CD14-positive monocyte (primary cell): ENCODE results near the gene CSNK1A1L. TPM values are rescaled to one million over a fixed set of nuclear protein-coding genes. Genes with fewer than 3 reads are reported as not detected.
A peak's percentile ranks its signal among the peaks of the same experiment; 100 is the strongest.

Source experiments
- DNase-seq, 3 donors: peaks; one replicate each; pipeline ENCODE4 v3.0.0-alpha.2; 2011 to 2022
- H2AFZ ChIP-seq: 2 replicates; pipeline ENCODE4 v1.6.0; 2012; ENCODE audit warnings: mild to moderate bottlenecking, low read depth, low read length, inconsistent platforms; ENCODE audit not compliant: insufficient read depth, poor library complexity, severe bottlenecking
- H3K27ac ChIP-seq, 2 donors: 1 replicate in 1 of 2; 2 replicates in 1 of 2; pipeline ENCODE4 v1.5.1; 2012 to 2013; ENCODE audit warnings: low read length in 2 of 2, control low read depth in 1 of 2, inconsistent platforms in 1 of 2, low read depth in 1 of 2, mild to moderate bottlenecking in 1 of 2
- H3K27me3 ChIP-seq, 2 donors: one replicate each; pipeline versions ENCODE4 v1.6.0 to v1.6.1; 2011 to 2013; ENCODE audit warnings: low read length in 2 of 2; ENCODE audit not compliant: control insufficient read depth in 2 of 2, insufficient read depth in 2 of 2
- H3K36me3 ChIP-seq, 2 donors: replicated peaks in 1 of 2; 1 replicate in 1 of 2; 2 replicates in 1 of 2; pipeline versions ENCODE4 v1.5.1 to v1.6.1; 2012 to 2013; ENCODE audit warnings: low read length in 2 of 2, control low read depth in 1 of 2, inconsistent platforms in 1 of 2, mild to moderate bottlenecking in 1 of 2; ENCODE audit not compliant: insufficient read depth in 2 of 2, control insufficient read depth in 1 of 2
- H3K4me1 ChIP-seq, 2 donors: 1 replicate in 1 of 2; 2 replicates in 1 of 2; pipeline versions ENCODE4 v1.5.1 to v1.6.1; 2012 to 2013; ENCODE audit warnings: low read length in 2 of 2, control low read depth in 1 of 2, inconsistent platforms in 1 of 2, mild to moderate bottlenecking in 1 of 2, moderate library complexity in 1 of 2; ENCODE audit not compliant: insufficient read depth in 2 of 2, control insufficient read depth in 1 of 2
- H3K4me2 ChIP-seq: replicated peaks from 2 replicates; pipeline ENCODE3; 2012; ENCODE audit warnings: low read length, moderate library complexity, mild to moderate bottlenecking; ENCODE audit not compliant: poor library complexity, severe bottlenecking; ENCODE audit errors: extremely low read depth
- H3K4me3 ChIP-seq, 3 experiments: fragments of 200-600 bp in 1 of 3; sonication (generic) in 1 of 3; replicated peaks in 1 of 3; 1 replicate in 2 of 3; 2 replicates in 1 of 3; pipeline ENCODE4 v1.5.1; 2011 to 2013; ENCODE audit warnings: low read length in 3 of 3, mild to moderate bottlenecking in 3 of 3, control low read depth in 2 of 3, low read depth in 2 of 3, inconsistent platforms in 1 of 3, moderate library complexity in 1 of 3
- H3K79me2 ChIP-seq: 2 replicates; pipeline ENCODE4 v1.6.0; 2012; ENCODE audit warnings: mild to moderate bottlenecking, control low read depth, inconsistent platforms, low read length, moderate library complexity; ENCODE audit not compliant: insufficient read depth
- H3K9ac ChIP-seq: 2 replicates; pipeline ENCODE4 v1.6.0; 2017; ENCODE audit warnings: low read length, mild to moderate bottlenecking; ENCODE audit not compliant: insufficient read depth, poor library complexity, severe bottlenecking
- H3K9me3 ChIP-seq, 2 donors: replicated peaks in 1 of 2; 1 replicate in 1 of 2; 2 replicates in 1 of 2; pipeline versions ENCODE4 v1.5.1 to v1.6.1; 2012 to 2013; ENCODE audit warnings: low read length in 2 of 2, control low read depth in 1 of 2; ENCODE audit not compliant: control insufficient read depth in 1 of 2, insufficient read depth in 1 of 2
- H4K20me1 ChIP-seq: 2 replicates; pipeline ENCODE4 v1.6.0; 2012; ENCODE audit warnings: mild to moderate bottlenecking, low read length, control low read depth, moderate library complexity; ENCODE audit not compliant: insufficient read depth
- H3K27ac Mint-ChIP-seq, 7 donors: one replicate each; pipeline ENCODE4 v1.8.0; 2020; ENCODE audit warnings: mild to moderate bottlenecking in 7 of 7, mixed read lengths in 7 of 7, moderate library complexity in 6 of 7, inconsistent platforms in 2 of 7
- H3K27me3 Mint-ChIP-seq, 3 donors: one replicate each; pipeline ENCODE4 v1.8.0; 2021 to 2022; ENCODE audit warnings: low read depth in 3 of 3, mild to moderate bottlenecking in 3 of 3, mixed read lengths in 3 of 3, moderate library complexity in 3 of 3, inconsistent platforms in 1 of 3
- H3K36me3 Mint-ChIP-seq, 2 donors: one replicate each; pipeline ENCODE4 v1.8.0; 2020; ENCODE audit warnings: mixed read lengths in 2 of 2, inconsistent platforms in 1 of 2, mild to moderate bottlenecking in 1 of 2
- H3K4me1 Mint-ChIP-seq: one replicate; pipeline ENCODE4 v1.8.0; 2020; ENCODE audit warnings: mild to moderate bottlenecking, mixed read lengths
- H3K4me3 Mint-ChIP-seq, 2 donors: one replicate each; pipeline ENCODE4 v1.8.0; 2020; ENCODE audit warnings: mild to moderate bottlenecking in 2 of 2, mixed read lengths in 2 of 2, moderate library complexity in 1 of 2
- H3K9me3 Mint-ChIP-seq, 7 donors: one replicate each; pipeline ENCODE4 v1.8.0; 2020 to 2022; ENCODE audit warnings: mixed read lengths in 7 of 7, mild to moderate bottlenecking in 6 of 7, moderate library complexity in 6 of 7, inconsistent platforms in 2 of 7
- CTCF ChIP-seq: fragments of 200-600 bp; IDR thresholded peaks from one replicate; pipeline ENCODE4 v1.8.0; 2022; ENCODE audit warnings: antibody characterized with exemption, mild to moderate bottlenecking
- WGBS: methylation state at CpG from one replicate; pipeline ENCODE4 v1.1.5; 2013; ENCODE audit warnings: missing lambda C conversion rate; ENCODE audit not compliant: insufficient coverage; 5-methylcytosine and 5-hydroxymethylcytosine counted together
- intact Hi-C, 2 donors: fragments of 100-400 bp; cut with micrococcal nuclease; formaldehyde crosslinking; loops; one replicate each; pipeline versions ENCODE4 v1.15.0 to v1.15.1; 2023
- polyA plus RNA-seq, 3 donors: library from polyadenylated mRNA; depleted of rRNA in 1 of 3; unstranded in 2 of 3; stranded (reverse) in 1 of 3; fragments of 300-500 nt in 2 of 3; fragments of >200 nt in 1 of 3; fragmentation: Illumina TruSeq in 2 of 3; gene quantifications; 1 replicate in 2 of 3; 2 replicates in 1 of 3; pipeline ENCODE4 v1.2.3, GENCODE V29; 2012 to 2021

Gene CSNK1A1L
- polyA plus RNA-seq, 3 donors = 0.07 TPM; not detected in 2

DNA sequence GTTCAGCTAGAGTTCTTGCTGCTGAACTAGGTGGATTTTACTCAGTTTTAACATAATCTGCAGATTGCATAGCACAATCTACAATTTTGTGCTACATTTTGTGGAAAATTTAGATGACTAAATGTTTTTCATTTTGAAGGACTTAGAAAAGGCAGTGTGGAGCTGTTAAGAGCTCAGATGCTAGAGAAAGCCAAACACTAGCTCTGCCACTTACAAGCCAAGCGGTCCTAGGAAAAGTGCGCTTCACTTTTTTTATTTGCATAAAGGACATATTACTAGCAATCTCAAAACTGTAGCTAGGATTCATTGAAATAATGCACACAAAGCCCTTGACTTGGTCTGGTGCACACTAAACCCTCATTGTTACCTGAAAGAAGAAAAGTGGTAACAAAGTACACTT is 8.1 kb upstream of the CSNK1A1L start:
- intact Hi-C loops = no loop called here
- peaks cover 0 to 7% (median 4%) of the 10 kb centered on the region in 3 donors for H3K27me3 Mint-ChIP-seq
- no peak overlapping the region for H2AFZ ChIP-seq

GRCh38 chr13:37109051-37109678 is 3.7 kb upstream of the CSNK1A1L start:
- Mint-ChIP-seq H3K9me3 (no peaks in the 10 kb centered on the region), H3K27ac (no peak overlapping the region), H3K4me1 (no peaks in the 10 kb centered on the region), H3K36me3 (peaks cover 0 to 2% of the 10 kb centered on the region in 2 donors), H3K27me3 (peaks cover 3 to 5% (median 3%) of the 10 kb centered on the region in 3 donors), H3K4me3 (no peak overlapping the region)
- DNase-seq = no peak
- no peak overlapping the region for H3K27ac ChIP-seq
- no peaks in the 10 kb centered on the region for H3K79me2 ChIP-seq
- no peaks in the 10 kb centered on the region for H3K27me3 ChIP-seq
- WGBS = no CpG with 5 or more reads among the region's 1 CpG
- H3K4me2 ChIP-seq = no peak overlapping the region
- H3K9me3 ChIP-seq = peaks cover 0 to 3% of the 10 kb centered on the region in 2 donors
- no peaks in the 10 kb centered on the region for H4K20me1 ChIP-seq
- H3K9ac ChIP-seq = no peak overlapping the region
- H3K4me3 ChIP-seq = no peak overlapping the region
- no peak overlapping the region for H2AFZ ChIP-seq
- intact Hi-C loops = no loop called here
- no peaks in the 10 kb centered on the region for H3K36me3 ChIP-seq
- no peaks in the 10 kb centered on the region for H3K4me1 ChIP-seq
- TF ChIP-seq CTCF = peak; percentile 28

More for the DNA sequence above, 8.1 kb upstream of the CSNK1A1L start:
- Histone ChIP-seq H4K20me1 (no peaks in the 10 kb centered on the region), H3K9me3 (no peaks in the 10 kb centered on the region), H3K27ac (no peak overlapping the region), H3K79me2 (no peaks in the 10 kb centered on the region), H3K36me3 (no peaks in the 10 kb centered on the region), H3K9ac (no peak overlapping the region), H3K4me2 (no peak overlapping the region), H3K27me3 (no peaks in the 10 kb centered on the region), H3K4me1 (no peaks in the 10 kb centered on the region), H3K4me3 (no peak overlapping the region)
- DNase-seq = no peak
- TF ChIP-seq CTCF = no peak
- H3K4me1 Mint-ChIP-seq = peaks cover 3% of the 10 kb centered on the region
- WGBS = no CpG with 5 or more reads among the region's 2 CpGs
- no peak overlapping the region for H3K27ac Mint-ChIP-seq
- H3K36me3 Mint-ChIP-seq = no peaks in the 10 kb centered on the region
- H3K4me3 Mint-ChIP-seq = no peak overlapping the region
- peaks cover 0 to 1% (median 0%) of the 10 kb centered on the region in 7 donors for H3K9me3 Mint-ChIP-seq
